Panc1 (cell line): Measurements from ENCODE around the gene CTNND1. TPM values are rescaled to one million over a fixed set of nuclear protein-coding genes. Genes with fewer than 3 reads are reported as not detected.

ENCODE experiments used
- ATAC-seq: fragments of 200-7000 bp; cut with Tn5 transposase; 2 replicates; pipeline ENCODE4 v1.9.1; 2020; ENCODE audit warnings: mild to moderate bottlenecking, moderate library complexity
- BruUV-seq: library from RNA; stranded (reverse); fragments of 400-500 nt; replicated peaks from 2 replicates; lab custom pipeline; 2021; lab: Mats Ljungman, UMichigan
- CTCF ChIA-PET: fragments of 300-600 bp; sonication (Branson Sonifier 250); formaldehyde crosslinking; loops from one replicate; lab custom pipeline; 2022; ENCODE audit warnings: antibody characterized with exemption; lab: Charles Lee
- POLR2A ChIA-PET: fragments of 300-600 bp; sonication (Branson Sonifier 250); formaldehyde crosslinking; loops from one replicate; lab custom pipeline; 2022; ENCODE audit warnings: antibody characterized with exemption; lab: Charles Lee
- DNase-seq: peaks from one replicate; pipeline ENCODE4 v3.0.0-alpha.2; 2010; ENCODE audit warnings: low read depth, low spot score
- H3K27ac ChIP-seq: 2 replicates; pipeline ENCODE4 v1.5.1; 2011; ENCODE audit warnings: mild to moderate bottlenecking, low read length, inconsistent platforms
- H3K27me3 ChIP-seq: fragments of 200-500 bp; sonication (Bioruptor generic); 2 replicates; pipeline ENCODE4 v1.6.0; 2014; ENCODE audit warnings: low read length, inconsistent platforms; ENCODE audit not compliant: control insufficient read depth, insufficient read depth
- H3K36me3 ChIP-seq: fragments of 200-500 bp; sonication (Bioruptor generic); 2 replicates; pipeline ENCODE4 v1.5.1; 2014; ENCODE audit warnings: inconsistent platforms, mild to moderate bottlenecking, low read length, moderate library complexity; ENCODE audit not compliant: control insufficient read depth, insufficient read depth
- H3K4me1 ChIP-seq: 2 replicates; pipeline ENCODE4 v1.5.1; 2011; ENCODE audit warnings: inconsistent platforms, mild to moderate bottlenecking, low read length, moderate library complexity; ENCODE audit not compliant: control insufficient read depth, insufficient read depth
- H3K4me3 ChIP-seq, 2 experiments: 2 replicates each; pipeline ENCODE4 v1.5.1; 2011 to 2012; ENCODE audit warnings: low read depth in 2 of 2, low read length in 2 of 2, mild to moderate bottlenecking in 2 of 2, inconsistent platforms in 1 of 2, moderate library complexity in 1 of 2
- H3K9me3 ChIP-seq: fragments of 200-500 bp; sonication (Bioruptor generic); 2 replicates; pipeline ENCODE4 v1.5.1; 2014; ENCODE audit warnings: low read depth, mild to moderate bottlenecking, inconsistent platforms, low read length, moderate library complexity; ENCODE audit not compliant: control insufficient read depth, insufficient read depth
- POLR2AphosphoS5 ChIP-seq: IDR thresholded peaks from 2 replicates; pipeline ENCODE4 v1.6.1; 2012; ENCODE audit warnings: mild to moderate bottlenecking, low read depth, low read length, moderate library complexity
- SIN3A ChIP-seq: IDR thresholded peaks from 2 replicates; pipeline ENCODE4 v1.6.1; 2012; ENCODE audit warnings: low read depth, mild to moderate bottlenecking, low read length, moderate library complexity, borderline replicate concordance; ENCODE audit not compliant: insufficient read depth
- TCF7L2 ChIP-seq: IDR thresholded peaks from 2 replicates; pipeline ENCODE4 v1.6.1; 2011; ENCODE audit warnings: mild to moderate bottlenecking, low read depth, low read length, inconsistent platforms
- in situ Hi-C: cut with HindIII; loops from 2 replicates; pipeline ENCODE4 v1.10.0; 2016; ENCODE audit warnings: low sequenced_read_pairs, low pct_unique_long_range_greater_than_20kb
- intact Hi-C: fragments of 100-400 bp; cut with micrococcal nuclease; formaldehyde crosslinking; loops from one replicate; pipeline ENCODE4 v1.10.0; 2022; ENCODE audit not compliant: unreplicated experiment
- total RNA-seq: library from RNA; stranded (reverse); gene quantifications from one replicate; pipeline ENCODE4 v1.2.1, GENCODE V29; 2021; ENCODE audit not compliant: unreplicated experiment
- TF ChIP-seq, protein P1 (sequence below), 2 experiments: IDR thresholded peaks; 2 replicates each; pipeline ENCODE4 v1.6.1; 2011 to 2012; ENCODE audit warnings: low read depth in 2 of 2, control low read depth in 1 of 2, low read length in 1 of 2, mild to moderate bottlenecking in 1 of 2, moderate library complexity in 1 of 2; ENCODE audit not compliant: insufficient read depth in 1 of 2
- TF ChIP-seq, protein P2 (sequence below): fragments of 450-650 bp; IDR thresholded peaks from 2 replicates; pipeline ENCODE4 v1.5.1; 2017; ENCODE audit warnings: mild to moderate bottlenecking

The CTNND1 gene
- total RNA-seq, 1 experiment from 2014 or later, result 189 TPM

DNA sequence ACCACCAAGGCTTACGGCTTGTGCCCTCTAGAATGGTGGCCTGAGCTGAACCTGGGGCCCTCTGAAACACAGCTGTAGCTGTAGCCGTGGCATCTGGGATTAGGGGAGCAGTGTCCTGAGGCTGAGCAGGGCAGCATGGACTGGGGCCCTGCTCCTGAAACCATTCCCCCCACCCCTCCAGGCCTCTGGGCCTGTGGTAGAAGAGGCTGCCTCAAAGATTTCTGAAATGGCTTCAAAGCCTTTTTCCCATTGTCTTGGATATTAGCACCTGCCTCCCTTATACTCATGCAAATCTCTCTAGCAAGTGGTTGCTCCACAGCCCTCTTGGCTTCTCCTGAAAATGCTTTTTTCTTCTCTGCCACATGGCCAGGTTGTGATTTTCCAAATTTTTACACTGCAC, 106.9 kb downstream of the CTNND1 start:
- Histone ChIP-seq H3K9me3 (no peaks in the 10 kb centered on the region), H3K27ac (no peak overlapping the region), H3K4me1 (no peaks in the 10 kb centered on the region), H3K27me3 (peaks cover 3% of the 10 kb centered on the region; the same call in 1 of the 2 replicates), H3K4me3 (no peak overlapping the region), H3K36me3 (no peaks in the 10 kb centered on the region)
- BruUV-seq, result no TSS peak
- intact Hi-C loops (no loop called here), in situ Hi-C loops (no loop called here)
- ChIA-PET CTCF (no interaction called here), POLR2A (no interaction called here)
- TF ChIP-seq, protein P1, sequence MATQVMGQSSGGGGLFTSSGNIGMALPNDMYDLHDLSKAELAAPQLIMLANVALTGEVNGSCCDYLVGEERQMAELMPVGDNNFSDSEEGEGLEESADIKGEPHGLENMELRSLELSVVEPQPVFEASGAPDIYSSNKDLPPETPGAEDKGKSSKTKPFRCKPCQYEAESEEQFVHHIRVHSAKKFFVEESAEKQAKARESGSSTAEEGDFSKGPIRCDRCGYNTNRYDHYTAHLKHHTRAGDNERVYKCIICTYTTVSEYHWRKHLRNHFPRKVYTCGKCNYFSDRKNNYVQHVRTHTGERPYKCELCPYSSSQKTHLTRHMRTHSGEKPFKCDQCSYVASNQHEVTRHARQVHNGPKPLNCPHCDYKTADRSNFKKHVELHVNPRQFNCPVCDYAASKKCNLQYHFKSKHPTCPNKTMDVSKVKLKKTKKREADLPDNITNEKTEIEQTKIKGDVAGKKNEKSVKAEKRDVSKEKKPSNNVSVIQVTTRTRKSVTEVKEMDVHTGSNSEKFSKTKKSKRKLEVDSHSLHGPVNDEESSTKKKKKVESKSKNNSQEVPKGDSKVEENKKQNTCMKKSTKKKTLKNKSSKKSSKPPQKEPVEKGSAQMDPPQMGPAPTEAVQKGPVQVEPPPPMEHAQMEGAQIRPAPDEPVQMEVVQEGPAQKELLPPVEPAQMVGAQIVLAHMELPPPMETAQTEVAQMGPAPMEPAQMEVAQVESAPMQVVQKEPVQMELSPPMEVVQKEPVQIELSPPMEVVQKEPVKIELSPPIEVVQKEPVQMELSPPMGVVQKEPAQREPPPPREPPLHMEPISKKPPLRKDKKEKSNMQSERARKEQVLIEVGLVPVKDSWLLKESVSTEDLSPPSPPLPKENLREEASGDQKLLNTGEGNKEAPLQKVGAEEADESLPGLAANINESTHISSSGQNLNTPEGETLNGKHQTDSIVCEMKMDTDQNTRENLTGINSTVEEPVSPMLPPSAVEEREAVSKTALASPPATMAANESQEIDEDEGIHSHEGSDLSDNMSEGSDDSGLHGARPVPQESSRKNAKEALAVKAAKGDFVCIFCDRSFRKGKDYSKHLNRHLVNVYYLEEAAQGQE (IDR thresholded peaks at IDR 0.05; ENCODE audit: insufficient read depth in 1 of 2, low read depth in 2 of 2, low read length in 1 of 2), result no peak
- TF ChIP-seq POLR2AphosphoS5 (no peak), SIN3A (no peak), TCF7L2 (no peak)
- TF ChIP-seq, protein P2, sequence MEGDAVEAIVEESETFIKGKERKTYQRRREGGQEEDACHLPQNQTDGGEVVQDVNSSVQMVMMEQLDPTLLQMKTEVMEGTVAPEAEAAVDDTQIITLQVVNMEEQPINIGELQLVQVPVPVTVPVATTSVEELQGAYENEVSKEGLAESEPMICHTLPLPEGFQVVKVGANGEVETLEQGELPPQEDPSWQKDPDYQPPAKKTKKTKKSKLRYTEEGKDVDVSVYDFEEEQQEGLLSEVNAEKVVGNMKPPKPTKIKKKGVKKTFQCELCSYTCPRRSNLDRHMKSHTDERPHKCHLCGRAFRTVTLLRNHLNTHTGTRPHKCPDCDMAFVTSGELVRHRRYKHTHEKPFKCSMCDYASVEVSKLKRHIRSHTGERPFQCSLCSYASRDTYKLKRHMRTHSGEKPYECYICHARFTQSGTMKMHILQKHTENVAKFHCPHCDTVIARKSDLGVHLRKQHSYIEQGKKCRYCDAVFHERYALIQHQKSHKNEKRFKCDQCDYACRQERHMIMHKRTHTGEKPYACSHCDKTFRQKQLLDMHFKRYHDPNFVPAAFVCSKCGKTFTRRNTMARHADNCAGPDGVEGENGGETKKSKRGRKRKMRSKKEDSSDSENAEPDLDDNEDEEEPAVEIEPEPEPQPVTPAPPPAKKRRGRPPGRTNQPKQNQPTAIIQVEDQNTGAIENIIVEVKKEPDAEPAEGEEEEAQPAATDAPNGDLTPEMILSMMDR, result no peak
- DNase-seq (no peak), ATAC-seq (no peak)

Other genes with a start within 250 kb of the CTNND1 start
- 2.0 TPM for gene SLC43A1, start 246.1 kb upstream of the CTNND1 start, total RNA-seq
- gene TIMM10, start 231.0 kb upstream of the CTNND1 start, total RNA-seq, result 152 TPM
- gene SMTNL1, start 224.2 kb upstream of the CTNND1 start, total RNA-seq, result not detected
- gene UBE2L6, start 194.1 kb upstream of the CTNND1 start, total RNA-seq, result 19.1 TPM
- gene SERPING1, start 164.1 kb upstream of the CTNND1 start, total RNA-seq, result 1.3 TPM
- not detected for gene YPEL4, start 111.9 kb upstream of the CTNND1 start, total RNA-seq
- 17.7 TPM for gene CLP1, start 104.0 kb upstream of the CTNND1 start, total RNA-seq
- 80.6 TPM for gene ZDHHC5, start 93.7 kb upstream of the CTNND1 start, total RNA-seq
- 29.7 TPM for gene MED19, start 49.6 kb upstream of the CTNND1 start, total RNA-seq
- 151 TPM for gene TMX2, start 49.2 kb upstream of the CTNND1 start, total RNA-seq
- 112 TPM for gene SELENOH, start 20.3 kb upstream of the CTNND1 start, total RNA-seq
- gene BTBD18, start 10.0 kb upstream of the CTNND1 start, total RNA-seq, result not detected